C4-2B (cell line): Measurements from ENCODE around the gene ZNF33A.

Experiments
- CTCF ChIP-seq: fragments of 450-650 bp; conservative IDR thresholded peaks from 2 replicates; pipeline ENCODE4 v1.5.1; 2017; ENCODE audit warnings: mild to moderate bottlenecking
- ZFX ChIP-seq: fragments of 450-650 bp; IDR thresholded peaks from 2 replicates; pipeline ENCODE4 v1.6.1; 2017

GRCh38 chr10:38043516-38043915, 33.0 kb downstream of the ZNF33A start:
- no peak for TF ChIP-seq CTCF
- TF ChIP-seq ZFX = no peak
